GM19324 (cell line): ENCODE data around the gene TNS3.
"Not testable (repeated sequence)": the region's sequence is repeated elsewhere in the genome, so short reads cannot be mapped to it uniquely, and the experiment has no call there.

Experiments used
- ATAC-seq: cut with Tn5 transposase; IDR thresholded peaks from one replicate; pipeline ENCODE4 v1.9.1; 2021; ENCODE audit warnings: mild to moderate bottlenecking, moderate library complexity; ENCODE audit not compliant: unreplicated experiment, low FRiP score

TNS3 gene

DNA sequence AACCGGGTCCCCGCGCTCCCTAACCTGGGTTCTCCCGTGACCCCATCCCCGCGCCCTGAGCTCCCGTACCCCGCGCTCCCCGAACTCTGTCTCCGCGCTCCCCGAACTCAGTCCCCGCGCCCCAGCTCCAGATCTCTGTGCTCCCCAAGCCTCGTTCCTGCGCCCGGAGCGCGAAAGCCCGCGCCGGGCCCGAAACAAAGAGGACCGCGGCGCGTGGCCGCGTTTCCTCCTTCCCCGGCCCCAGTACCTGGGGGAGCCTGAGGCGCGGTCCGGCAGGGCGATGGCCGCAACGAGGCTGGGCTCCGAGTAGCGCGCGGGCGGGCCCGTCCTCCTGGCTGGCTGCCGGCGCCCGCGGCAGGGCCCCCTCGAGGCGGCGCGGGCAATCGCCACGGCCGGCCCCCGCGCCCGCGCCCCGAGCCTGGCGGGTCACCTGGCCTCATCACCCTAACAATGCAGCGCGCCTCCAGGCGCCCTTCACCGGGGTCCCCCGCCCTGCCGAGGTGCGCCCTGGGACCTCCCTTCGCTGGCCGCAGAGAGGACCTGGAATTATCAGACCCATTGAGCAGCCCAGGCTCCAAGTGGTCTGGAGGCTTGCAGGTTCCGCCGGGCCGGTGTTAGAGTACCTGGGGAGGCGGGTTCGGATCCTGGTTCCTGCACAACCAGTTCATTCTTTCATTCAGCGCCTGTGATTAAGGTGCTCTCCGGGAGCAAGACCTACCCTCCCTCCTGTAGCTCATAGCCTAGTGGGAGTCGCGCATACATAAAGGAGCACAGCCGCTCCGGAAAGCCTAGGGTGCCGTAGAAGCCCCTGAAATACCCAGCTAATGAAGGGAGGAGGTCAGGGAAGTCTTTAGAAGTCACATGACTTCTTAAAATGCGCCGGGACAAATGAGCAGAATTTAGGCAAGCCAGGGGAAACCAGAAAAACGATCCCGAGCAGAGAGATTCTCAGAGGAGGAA is at the start of gene TNS3:
TSS of gene TNS3 (minus strand) at position 308 of the 960 bp plus-strand sequence. CDS start 142,475 bp downstream, outside the sequence.
- ATAC-seq, result no peak

DNA sequence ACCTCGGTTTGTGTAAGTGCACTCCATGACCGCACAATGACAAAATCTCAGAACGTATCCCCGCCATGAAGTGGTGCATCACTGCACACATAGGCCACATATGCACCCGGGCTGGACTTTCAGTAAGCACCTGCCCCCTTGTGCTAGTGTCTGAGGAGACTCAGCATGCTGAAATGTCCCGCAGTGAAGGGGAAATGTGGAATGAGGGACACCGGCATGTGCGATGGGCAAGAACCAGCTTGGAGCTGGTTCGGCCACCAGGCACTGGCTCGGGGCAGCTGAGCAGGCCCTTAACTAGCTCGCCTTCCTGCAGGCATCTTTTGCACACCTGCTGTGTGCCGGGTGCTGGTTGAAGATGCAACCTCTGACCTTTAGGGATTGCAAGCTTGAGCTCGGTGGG is 49.8 kb upstream of the TNS3 start:
- ATAC-seq, result no peak

DNA sequence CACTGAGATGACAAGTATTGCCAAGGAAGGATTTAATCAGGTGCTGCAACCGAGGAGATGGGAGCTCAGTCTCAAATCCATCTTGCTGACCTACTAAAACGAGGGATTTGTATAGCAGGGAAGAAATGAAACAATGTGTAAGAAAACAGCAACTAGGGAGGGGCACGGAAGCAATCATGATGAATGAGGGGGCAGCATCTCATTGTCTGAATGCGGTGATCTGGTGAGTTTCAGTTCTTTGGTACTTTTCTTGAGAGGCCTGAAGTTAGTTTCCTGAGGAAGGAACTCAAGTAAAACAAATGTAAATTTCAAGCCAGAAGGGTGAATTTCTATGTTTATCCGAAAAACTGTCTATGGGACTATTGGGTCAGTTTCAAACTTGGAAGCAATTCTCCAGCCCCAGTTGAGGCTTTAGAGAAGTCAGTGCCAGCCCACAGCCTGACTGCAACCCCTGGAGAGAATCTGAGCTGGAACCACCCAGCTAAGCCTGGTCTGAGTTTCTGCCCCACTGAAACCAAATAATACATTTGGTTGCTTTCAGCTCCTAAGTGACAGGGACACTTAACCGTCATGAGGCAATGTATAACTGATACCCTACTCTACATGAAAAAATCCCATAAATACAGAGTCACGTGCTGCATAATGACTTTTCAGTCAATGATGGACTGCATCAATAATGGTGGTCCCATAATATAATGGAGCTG is 45.8 kb upstream of the TNS3 start:
- peak; percentile 70 for ATAC-seq

DNA sequence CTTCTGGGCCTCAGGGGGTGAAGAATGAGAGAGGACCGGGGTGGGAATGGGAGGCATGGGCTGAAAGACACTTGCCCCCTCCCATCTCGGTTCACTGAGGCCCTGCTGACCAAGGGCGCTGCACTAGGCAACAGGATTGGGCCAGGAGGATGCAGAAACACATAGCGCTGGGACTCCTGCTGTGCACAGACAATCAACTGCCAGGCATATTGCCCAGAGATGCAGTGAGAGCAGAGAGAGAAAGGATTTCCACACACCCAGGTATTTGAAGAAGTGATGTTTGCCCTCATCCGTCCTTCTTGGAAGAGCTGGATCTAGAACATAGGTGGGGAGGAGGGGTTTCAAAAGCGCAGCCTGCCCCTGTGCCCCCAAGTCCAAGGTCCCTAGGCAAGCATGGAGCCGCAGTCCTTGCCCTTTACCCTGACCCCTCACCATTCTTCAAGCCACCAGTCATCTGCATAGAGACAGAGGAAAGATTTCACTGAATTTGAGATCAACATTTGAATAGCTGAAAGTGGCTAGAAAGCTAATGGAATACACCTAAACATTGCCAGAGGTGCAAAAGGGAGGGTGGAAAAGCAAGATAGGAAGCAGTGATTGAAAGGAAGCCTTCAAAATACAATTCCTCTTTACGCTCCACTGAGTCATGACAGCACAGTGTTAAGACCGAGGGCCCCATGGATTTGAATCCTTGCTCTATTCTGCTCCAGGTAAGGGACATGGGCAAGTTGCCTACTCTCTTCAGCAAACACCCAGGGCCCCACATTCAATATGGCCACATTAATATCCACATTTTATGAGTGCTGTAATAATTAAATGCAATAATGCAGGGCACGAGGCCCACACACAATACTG is 44.2 kb upstream of the TNS3 start:
- ATAC-seq, result no peak

DNA sequence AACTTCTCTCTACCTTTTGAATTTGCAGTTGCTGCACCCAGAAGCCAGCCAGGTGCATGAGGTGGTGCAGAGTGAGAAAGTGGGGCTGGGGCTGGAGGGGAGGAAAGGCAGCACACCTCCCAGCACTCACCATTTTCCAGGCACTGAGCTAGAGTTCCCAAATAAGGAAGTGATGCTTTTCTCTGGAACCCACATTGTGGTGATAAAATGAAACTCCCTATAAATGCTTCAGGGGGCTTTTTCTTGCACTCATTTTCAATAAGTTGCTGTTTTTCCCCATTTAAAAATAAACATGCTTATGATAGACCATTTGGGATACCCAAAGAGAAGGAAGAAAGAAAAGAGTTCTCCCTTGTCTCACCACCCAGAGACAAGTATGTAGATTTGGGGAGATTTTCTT is 42.8 kb upstream of the TNS3 start:
- ATAC-seq, result no peak

DNA sequence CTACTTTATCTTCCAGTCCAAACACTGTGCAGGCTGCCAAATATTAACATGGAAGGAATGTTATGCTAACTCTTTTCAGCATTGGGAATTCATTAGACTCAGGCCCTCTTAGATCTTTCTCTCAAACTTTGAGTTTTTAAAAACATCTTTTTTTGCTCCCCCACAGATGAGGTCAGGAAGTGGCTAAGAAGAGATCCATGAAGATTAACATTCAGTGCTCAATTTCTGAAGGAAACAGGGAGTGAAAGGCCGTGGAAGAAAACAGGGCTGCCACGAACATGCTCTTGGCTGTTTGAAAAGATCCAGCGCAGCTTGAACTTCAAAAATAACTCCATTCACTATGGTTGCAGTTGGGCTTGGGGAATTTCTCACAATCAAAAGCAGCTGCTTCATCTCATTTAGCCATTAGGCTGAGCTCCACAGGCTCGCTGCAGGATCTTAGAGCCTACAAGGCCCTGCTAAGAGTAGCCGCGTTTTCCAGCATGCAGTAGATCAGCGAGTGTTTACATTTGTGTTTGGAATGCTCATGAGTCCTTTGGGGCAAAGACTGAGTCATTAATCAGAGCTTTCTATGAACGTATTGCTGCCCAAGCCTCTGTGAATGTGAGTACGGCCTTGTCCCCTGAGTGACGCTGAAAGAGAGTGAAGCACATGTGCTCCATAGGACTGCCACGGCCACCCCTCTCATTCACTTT is 41.2 kb upstream of the TNS3 start:
- no peak for ATAC-seq

DNA sequence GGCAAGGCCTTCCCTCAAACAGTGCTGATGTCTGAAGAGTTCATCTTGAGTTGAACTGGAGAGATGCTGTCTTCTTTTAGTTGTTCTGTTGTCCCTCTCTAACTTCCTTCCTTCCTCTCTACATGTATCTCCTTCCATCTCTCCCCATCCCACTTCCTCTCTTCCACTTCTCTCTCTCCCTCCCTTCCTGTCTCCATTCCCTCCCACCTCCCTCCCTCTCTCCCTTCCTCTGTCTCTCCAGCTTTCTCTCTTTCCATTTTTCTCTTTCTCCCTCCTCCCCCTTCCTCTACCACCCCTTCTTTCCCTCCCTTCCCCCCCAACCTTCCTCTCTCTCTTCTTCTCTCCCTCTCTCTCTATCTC is 40.7 kb upstream of the TNS3 start:
- no peak for ATAC-seq

DNA sequence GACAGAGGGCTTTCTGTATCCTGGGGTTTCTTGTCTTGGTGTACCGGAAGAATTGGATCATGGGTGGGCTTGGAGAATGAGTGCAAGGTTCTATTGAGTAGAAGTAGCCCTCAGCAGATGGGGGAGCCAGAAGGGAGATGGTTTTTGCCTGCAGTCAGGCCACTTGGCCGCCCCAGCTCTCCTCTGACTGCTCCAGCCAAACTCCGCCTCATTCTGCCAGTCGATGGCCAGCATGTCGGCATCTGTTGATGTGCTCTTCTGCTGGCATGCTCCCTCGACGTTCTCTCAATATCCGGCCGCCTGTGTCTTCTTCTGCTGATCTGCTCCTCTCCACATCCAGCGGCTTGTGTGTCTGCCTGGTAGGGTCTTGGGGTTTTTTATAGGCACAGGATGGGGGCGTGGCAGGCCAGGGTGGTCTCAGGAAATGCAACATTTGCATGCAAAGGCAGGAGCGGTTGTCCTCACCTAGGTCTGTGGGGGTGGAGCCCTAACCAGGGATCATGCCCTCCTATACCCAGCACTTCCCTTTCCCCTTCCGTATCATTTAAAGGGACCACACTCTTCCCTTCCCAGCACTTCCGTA is 40.2 kb upstream of the TNS3 start:
- no peak for ATAC-seq

DNA sequence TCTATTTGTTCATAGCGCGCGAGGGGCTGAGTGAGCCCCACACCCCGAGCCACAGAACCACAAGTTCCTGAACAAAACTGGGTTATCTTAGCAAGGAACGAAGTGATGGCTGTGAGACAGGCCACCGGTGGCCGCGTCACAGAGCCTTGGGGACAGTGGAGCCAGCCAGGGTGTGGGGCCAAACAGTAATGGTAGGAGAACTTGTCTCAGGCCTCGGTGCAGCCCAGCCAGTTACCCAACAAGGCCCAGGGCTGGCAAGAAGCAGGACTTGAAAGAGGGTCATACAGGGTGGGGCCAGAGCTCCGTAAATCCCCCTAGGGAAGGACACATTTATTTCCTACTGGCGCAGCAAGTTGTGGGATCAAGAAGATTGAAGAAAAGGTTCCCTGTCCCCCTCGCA is 39.4 kb upstream of the TNS3 start:
- no peak for ATAC-seq

DNA sequence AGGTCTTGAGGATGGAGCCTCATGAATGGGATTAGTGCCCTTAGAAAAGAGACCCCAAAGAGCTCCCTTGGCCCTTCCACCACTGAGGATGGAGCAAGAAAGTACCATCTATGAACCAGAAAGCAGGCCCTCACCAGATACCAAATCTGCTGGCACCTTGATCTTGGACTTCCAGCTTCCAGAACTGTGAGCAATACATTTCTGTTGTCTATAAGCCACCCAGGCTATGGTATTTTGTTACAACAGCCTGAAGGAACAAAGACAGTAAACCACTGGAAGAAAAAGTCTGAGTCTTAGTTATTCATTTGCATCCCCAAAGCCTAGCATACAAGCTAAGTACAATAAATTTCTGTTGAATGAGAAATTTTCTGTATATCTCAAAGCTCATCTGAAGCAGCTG is 37.9 kb upstream of the TNS3 start:
- ATAC-seq, result no peak

DNA sequence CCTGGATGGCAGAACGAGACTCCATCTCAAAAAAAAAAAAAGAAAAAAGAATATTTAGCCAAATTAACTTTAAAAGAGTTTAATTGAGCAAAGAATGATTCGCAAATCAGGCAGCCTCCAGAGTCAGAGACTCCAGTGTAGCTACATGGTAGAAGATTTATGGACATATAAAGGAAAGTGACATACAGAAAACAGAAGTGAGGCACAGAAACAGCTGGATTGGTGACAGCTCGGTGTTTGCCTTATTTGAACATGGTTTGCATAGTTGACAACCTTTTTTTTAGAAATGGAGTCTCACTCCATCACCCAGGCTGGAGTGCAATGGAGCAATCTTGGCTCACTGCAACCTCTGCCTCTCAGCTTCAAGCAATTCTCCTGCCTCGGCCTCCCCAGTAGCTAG is 35.2 kb upstream of the TNS3 start:
- no peak for ATAC-seq

DNA sequence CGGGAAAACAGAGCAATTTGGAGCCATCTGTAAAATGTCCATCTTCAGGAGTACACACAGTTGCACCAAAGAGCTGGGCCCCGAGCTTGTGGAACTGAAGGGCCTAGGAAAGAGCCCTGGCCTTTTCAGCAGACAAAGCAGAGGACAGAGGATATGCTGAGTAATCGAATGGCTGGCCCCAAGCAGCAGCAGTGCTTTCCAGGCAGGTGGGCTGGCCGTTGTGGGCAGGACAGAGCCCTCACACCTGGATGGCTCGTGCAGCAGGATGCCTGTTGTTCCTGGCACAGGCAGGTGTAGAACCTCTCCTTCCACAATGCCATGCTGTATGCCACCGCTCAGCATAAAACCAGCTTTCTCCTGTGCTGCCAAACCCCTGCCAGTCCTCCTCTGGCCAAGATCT is 32.5 kb upstream of the TNS3 start:
- no peak for ATAC-seq

DNA sequence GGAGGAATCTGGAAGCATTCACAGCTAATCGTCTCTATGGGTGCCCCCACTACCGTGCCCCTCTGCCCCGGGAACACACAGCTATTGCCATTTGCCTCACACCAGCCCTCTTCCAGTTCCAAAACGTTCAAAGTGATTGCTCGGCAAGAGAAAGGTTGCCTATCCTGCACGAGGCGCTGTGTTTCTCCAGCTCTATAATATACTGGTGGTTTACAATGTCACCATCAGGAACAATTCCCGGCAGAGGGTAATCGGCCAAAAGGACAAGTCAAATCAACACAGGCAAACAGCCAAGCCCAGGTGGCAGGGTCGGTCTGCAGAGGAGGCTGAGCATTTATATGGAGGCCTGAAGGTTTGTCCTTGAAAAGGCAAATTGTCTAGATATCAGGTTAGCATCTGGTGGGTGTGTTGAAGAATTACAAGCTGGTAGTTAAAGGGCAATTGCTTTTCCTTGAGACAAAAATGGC is 29.2 kb upstream of the TNS3 start:
- ATAC-seq, result no peak

DNA sequence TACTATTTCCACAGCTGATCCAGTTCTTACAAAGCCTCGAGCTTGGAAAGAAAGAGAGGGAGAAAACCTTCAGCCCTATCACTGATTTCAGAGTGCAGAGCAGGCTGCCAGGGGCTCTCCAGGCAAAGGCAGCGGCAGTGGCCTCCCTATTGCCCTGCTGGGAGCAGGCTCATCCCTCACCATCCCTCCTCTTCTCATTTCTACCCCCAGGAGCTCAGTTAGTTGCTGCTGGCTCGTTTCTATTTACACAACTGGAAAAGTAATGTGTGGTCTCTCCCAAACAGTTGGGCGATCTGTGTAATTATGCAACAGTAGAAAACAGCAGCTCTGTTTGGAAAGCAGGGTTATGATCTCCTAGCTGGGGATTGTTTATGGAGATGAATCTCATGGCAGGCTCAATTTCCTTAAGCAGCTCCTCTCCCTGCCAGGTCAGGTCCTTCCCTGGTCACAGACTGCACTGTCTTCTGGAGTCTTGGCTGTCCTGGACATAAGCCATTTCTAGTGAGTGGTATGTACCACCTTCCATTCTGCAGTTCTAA is 28.7 kb upstream of the TNS3 start:
- no peak for ATAC-seq

DNA sequence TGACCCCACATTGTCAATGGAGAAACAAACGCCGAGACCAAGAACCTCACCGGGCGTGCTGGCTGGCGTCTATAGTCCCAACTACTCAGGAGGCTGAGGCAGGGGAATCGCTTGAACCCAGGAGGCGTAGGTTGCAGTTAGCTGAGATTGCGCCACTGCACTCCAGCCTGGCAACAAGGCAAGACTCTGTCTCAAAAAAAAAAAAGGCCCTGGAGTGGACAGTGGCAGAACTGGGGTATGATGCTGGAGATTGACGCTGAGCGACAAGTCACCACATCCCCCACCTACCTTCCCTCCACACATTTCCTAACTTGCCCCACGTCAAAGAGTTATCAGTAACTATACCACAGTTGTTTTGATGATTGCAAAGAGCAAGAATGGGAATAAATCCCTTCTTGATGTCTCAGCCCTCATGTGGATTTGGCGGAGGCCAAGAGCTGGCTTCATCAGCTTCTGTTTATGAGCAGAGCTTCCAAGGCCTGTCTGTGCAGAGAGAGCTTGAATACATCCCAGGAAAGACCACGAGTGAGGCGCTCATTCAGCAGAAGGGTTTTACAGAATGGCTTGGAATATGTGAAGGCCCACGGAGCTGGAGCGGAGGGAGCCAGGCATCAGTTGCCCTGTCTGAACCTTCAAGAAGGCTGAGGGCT is 28.0 kb upstream of the TNS3 start:
- ATAC-seq, result no peak

DNA sequence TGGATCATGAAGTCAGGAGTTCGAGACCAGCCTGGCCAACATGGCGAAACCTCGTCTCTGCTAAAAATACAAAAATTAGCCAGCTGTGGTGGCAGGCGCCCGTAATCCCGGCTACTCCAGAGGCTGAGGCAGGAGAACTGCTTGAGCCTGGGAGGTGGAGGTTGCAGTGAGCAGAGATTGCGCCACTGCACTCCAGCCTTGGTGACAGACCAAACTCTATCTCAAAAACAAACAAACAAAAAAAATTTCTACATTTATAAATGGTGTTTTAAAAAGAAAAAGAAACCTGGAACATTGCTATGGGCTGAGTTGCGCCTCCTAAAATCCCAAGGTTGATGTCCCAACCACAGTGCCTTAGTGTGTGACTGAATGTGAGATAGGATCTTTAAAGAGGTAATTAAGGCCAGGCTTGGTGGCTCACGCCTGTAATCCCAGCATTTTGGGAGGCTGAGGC is 24.7 kb upstream of the TNS3 start:
- ATAC-seq, result not testable (repeated sequence)

DNA sequence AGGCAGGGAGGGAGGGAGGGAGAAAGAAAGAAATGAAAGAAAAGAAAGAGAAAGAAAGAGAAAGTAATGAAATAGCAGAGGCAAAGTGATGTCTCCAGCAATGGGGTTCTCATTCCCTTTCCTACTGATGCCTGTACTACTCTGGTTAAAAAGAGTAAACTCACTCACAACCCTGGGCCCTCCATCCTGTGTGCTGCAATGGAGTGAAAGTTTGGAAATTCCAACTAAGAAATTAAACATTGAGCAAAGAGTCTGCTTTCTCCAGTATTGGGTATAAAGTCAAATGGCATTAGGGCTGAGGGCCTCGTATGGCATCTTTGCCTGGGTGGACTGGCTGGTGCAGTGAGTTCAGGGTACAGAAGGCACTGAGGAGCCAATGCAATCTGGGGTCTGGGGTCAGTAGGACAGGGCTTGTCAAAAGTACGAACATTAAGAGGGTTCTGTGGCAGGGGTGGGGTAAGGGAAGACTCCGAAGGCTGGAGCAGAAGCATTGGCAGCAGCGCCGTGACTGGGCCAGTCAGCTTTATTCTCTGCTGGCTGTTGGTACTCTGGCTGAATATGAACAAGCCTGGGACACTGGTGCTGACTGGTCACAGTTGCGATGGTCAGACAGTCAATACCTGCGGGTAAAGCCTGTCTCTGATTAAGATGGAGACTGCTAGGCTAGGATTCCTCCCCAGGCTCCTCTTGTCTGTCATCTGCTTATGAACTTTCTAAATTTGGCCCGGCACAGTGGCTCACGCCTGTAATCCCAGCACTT is 24.1 kb upstream of the TNS3 start:
- ATAC-seq, result no peak

DNA sequence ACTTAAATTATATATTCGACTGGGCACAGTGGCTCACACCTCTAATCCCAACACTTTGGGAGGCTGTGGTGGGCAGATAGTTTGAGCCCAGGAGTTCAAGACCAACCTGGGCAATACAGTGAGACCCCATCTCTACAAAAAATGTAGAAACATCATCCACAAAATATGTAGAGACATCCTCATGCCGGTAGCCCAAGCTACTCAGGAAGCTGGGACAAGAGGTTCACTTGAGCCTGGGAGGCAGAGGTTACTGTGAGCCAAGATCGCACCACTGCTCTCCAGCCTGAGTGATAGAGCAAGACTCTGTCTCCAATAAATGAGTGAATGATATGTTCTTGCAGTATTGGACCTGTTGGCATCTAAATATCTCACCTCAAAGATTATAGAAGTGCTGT is 22.6 kb upstream of the TNS3 start:
- no peak for ATAC-seq
